Measurements from ENCODE around the gene KRT73. TPM values are rescaled to one million over a fixed set of nuclear protein-coding genes. Genes with fewer than 3 reads are reported as not detected.

Gene KRT73
- total RNA-seq (2014; rRNA removed; shearing (Covaris generic)) = not detected in 2 replicates

GRCh38 chr12:52618216-52618615, at the start of gene KRT73:
TSS of gene KRT73 (minus strand) at chr12:52618559. CDS start at chr12:52618524, 35 bp downstream.
- DNase-seq (ENCODE audit: low spot score) = no peak

- no peak for DNase-seq (ENCODE audit: low spot score)
Observed at GRCh38 chr12:52667931-52668330, 49.6 kb upstream of the KRT73 start.

GRCh38 chr12:52667509-52667908, 49.1 kb upstream of the KRT73 start:
- no peak for DNase-seq (ENCODE audit: low spot score)

- DNase-seq (ENCODE audit: low spot score) = no peak
Observed at GRCh38 chr12:52666471-52666870, 48.1 kb upstream of the KRT73 start.

DNA sequence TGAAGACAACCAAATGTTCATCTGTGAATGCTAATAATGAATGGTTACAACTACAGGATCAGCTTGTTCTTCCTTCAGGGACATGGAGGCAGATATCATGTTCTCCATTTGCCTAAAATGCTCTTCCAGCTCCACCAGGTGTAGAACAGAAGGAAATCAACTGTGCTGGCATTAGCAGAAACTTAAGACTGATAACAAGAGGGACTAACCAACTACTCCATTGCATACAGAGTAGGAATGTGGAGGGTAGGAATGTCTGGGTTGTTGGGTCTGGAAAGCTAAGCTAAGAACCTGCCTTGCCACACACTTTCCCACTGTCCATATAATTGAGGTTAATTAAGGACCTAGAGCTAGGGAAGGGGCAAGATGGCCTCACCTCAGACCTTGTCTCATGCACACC, 45.1 kb upstream of the KRT73 start:
- DNase-seq (ENCODE audit: low spot score) = no peak

DNA sequence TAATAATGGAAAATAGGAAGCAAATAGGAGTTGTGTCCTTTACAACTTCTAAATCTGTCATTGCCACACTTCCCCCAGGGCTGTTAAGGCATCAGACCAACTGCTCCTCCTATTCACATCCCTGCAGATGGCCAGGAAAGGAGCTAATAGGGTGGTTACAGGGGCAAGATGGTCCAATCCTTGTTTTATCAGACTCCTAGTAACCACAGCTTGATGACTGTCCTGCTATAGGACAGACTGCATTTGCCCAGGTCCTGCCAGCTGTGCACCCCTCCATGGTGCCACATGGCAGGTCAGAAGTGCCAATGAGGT, 44.5 kb upstream of the KRT73 start:
- no peak for DNase-seq (ENCODE audit: low spot score)

GRCh38 chr12:52662093-52662917, 43.9 kb upstream of the KRT73 start:
- DNase-seq (ENCODE audit: low spot score) = no peak

DNA sequence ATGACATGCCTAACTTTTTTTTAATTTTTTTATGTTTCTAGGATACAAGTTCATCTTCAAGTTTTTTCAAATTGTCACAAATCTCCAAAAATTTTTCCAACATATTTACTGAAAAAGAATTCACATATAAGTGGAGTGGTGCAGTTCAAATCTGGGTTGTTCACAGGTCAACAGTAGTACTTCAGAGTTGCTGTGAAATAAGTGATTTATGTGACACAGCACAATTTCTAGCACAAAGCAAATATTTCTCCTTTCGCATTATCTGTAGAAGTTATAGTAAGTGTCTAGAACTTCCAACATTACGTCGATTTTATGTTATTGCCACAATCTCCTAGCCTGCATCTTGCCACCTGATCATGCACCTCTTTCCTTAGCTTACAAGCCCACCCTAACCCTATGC, 43.3 kb upstream of the KRT73 start:
- DNase-seq (ENCODE audit: low spot score) = no peak

GRCh38 chr12:52660934-52661499, 42.7 kb upstream of the KRT73 start:
- DNase-seq (ENCODE audit: low spot score) = no peak

GRCh38 chr12:52659951-52660350, 41.6 kb upstream of the KRT73 start:
- no peak for DNase-seq (ENCODE audit: low spot score)

- no peak for DNase-seq (ENCODE audit: low spot score)
Observed at GRCh38 chr12:52659395-52659794, 41.0 kb upstream of the KRT73 start.

DNA sequence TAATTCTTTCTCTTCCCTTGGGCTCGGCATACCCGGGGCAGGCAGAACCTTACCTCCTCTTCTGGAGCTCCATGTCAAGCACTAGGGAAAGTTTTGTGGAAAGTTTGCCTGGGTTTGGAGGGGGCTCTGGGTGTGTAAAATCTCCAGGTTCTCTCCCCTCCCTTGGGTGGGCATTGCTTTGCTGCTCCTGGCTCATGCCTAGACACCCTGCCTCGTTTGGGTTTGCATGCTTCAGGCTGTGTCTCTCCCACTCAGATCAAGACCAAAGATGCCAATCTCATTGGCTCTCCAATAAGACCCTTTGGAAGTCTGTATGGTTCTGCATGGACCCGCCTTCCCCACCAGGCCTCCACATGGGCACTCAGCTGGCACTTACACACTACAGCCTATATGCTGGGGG, 39.8 kb upstream of the KRT73 start:
- no peak for DNase-seq (ENCODE audit: low spot score)

GRCh38 chr12:52657250-52657902, 39.0 kb upstream of the KRT73 start:
- no peak for DNase-seq (ENCODE audit: low spot score)

- DNase-seq (ENCODE audit: low spot score) = no peak
Observed at GRCh38 chr12:52656616-52657015, 38.3 kb upstream of the KRT73 start.

DNA sequence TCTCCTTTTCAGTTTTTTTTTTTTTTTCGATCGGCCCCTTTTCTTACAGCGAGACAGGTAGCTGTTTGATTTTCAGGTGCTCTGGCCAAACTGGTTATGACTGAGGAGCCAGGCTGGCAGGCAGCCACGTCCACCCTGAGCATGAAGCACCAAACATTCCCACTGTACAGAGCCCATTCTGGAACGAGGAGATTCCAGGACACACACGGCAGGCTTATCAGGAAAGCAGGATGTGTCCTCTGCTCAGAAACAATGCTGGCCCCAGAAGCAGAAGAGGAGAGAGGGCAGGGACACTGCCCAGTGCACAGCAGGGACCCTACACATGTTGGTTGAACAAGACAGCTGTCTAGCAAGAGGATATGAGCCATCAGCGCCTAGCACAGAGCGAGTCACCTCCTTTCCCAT, 37.4 kb upstream of the KRT73 start:
- peak; percentile 10 for DNase-seq (ENCODE audit: low spot score)

DNA sequence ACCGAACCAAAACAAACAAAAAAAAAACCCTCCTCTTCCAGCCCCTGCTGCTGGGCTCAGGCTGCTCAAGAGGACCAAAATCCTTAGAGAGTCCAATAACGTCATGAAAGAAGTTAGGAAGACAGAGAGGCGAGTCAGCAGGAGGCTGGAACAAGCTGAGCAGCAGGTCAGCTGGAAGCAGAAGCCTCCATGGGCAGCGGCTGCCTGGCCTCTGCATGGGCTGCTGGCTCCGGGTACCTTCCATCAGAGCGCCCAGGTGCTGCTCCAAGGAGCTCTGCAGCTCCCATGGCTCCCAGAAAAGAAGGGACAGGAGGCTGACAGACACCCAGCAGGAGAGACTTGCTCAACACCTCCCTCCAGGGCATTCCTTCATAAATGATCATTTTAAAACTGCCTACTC, 36.9 kb upstream of the KRT73 start:
- DNase-seq (ENCODE audit: low spot score) = no peak

- no peak for DNase-seq (ENCODE audit: low spot score)
Observed at GRCh38 chr12:52651726-52652261, 33.4 kb upstream of the KRT73 start, which contains the start of gene KRT2. TSS of gene KRT2 (minus strand) at chr12:52652211. CDS start at chr12:52652142, 69 bp downstream.

DNA sequence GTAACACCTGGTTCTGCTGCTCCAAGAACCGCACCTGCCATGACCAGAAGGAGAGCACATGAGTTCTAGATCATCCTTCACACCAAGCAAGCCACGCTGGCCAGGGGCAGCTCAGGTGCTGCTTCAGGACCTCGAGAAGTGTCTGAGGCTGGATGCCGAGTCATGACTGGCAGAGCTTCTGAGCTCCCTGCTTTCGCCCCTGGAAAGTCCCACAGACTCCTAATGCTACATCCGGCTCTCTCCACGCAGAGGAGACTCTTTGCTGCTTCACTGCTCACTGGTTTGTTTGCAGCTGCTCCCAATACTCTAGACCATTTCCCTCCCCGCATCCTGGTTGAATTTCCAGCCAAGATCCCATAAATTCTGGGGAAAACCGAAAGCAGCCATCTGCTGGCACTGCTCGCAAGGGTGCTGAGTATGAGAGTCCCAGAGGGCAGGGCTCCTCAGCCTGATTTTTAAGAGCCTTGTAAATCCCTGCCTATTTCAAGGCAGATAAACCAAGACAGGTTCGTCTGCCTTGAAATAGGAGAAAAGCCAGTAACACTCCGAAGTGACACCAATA, 32.2 kb upstream of the KRT73 start:
- DNase-seq (ENCODE audit: low spot score) = peak; percentile 66

DNA sequence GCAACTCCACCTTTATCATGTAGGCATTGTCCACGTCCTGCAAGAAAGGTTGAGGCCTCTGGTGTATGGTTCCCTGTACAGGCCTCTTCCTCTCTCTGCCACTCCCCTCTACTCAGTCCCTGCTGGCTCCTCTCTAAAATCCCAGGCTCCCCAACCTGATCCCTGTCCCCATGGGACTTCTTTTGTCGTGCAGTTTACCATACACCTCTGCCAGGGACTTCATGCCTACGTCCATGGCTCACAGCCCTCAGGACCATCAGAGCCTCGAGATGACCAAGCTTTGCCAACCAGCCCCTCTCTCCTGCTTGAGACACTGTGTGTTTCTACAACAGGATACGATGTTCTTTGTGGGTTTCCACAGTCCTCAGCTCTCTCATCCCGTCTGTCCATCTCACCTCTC, 30.7 kb upstream of the KRT73 start:
- DNase-seq (ENCODE audit: low spot score) = no peak

DNA sequence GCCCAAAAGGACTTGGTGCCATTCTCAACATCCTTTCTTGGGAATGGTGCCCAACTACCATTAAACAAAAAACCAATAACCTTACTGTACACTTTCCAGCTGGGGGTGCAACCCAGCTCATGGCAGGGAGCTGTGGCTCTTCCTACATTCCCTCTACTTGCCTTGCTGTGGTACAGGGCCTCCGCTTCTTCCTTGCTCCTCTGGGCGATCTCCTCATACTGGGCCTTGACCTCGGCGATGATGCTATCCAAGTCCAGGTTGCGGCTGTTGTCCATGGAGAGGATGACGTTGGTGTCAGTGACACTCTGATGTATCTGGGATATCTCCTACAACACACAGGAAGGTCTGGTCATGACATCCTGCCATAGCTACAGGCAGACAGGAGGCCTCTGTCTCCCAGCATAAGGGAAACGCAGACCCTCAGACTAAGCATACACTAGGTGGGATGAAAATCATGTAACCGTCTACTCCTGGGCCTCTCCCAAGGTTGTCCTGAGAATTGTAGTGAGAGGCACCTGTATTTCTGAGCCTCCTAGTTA, 29.7 kb upstream of the KRT73 start:
- no peak for DNase-seq (ENCODE audit: low spot score)

GRCh38 chr12:52647601-52648000, 29.2 kb upstream of the KRT73 start:
- no peak for DNase-seq (ENCODE audit: low spot score)

- DNase-seq (ENCODE audit: low spot score) = no peak
Observed at GRCh38 chr12:52646613-52647012, 28.3 kb upstream of the KRT73 start.

Data from A172 (cell line).